ENCODE data around the gene EDA.
A peak's percentile ranks its signal among the peaks of the same experiment; 100 is the strongest.

EDA gene

DNA sequence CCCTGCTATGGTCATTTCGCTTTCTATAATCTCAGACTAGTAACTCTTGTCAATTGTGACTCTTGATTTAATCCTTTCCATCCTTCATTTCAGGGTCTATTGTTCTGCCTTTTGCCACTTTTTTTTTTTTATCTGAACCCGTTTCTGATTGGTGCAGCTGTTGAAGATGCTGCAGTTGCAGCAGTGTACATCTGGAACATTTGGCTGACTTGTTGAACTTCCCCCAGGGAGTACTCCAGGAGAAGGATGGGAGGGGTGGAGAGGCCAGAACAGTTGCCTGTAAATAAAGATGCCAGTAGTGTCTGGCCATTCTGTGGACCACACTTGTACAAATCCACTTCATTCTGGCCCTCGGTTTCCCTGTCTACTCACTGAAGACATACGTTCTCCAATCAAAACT lies 1.0 kb upstream of the EDA start:
- H3K14ac ChIP-seq (ENCODE audit: low read length), result no peak overlapping the region
- no peak overlapping the region for H2BK12ac ChIP-seq (ENCODE audit: low read length)
- no CpG with 5 or more reads among the region's 4 CpGs for WGBS (ENCODE audit: extremely low coverage, insufficient coverage, insufficient read length)
- H3K23ac ChIP-seq (ENCODE audit: low read length), result no peak overlapping the region
- H3K4ac ChIP-seq (ENCODE audit: low read depth, low read length), result no peak overlapping the region
- no peak overlapping the region for H2BK5ac ChIP-seq (ENCODE audit: low read depth, low read length, poor library complexity)
- no peak overlapping the region for H4K8ac ChIP-seq (ENCODE audit: low read depth, low read length)
- no peak for DNase-seq
- H3K27me3 ChIP-seq (ENCODE audit: insufficient read depth, low read length), result no peaks in the 10 kb centered on the region
- H3K4me1 ChIP-seq (ENCODE audit: control insufficient read depth in 1 of 2, insufficient read depth in 2 of 2, low read length in 2 of 2), result peaks cover 0 to 5% of the 10 kb centered on the region in 2 experiments
- no peaks in the 10 kb centered on the region for H3K79me2 ChIP-seq (ENCODE audit: control insufficient read depth, insufficient read depth, low read length, poor library complexity)
- no peak overlapping the region for H3K27ac ChIP-seq (ENCODE audit: low read depth, low read length)
- no peak overlapping the region for H4K91ac ChIP-seq (ENCODE audit: low read depth, low read length)
- no peak overlapping the region for H2BK120ac ChIP-seq (ENCODE audit: insufficient read depth, low read length, poor library complexity)
- H3K9me3 ChIP-seq (ENCODE audit: insufficient read depth, low read depth, low read length), result no peaks in the 10 kb centered on the region
- H2AK5ac ChIP-seq (ENCODE audit: low read length), result no peak overlapping the region
- no peak overlapping the region for H3K9ac ChIP-seq (ENCODE audit: low read length)
- no peak overlapping the region for H3K4me2 ChIP-seq (ENCODE audit: low read length)
- no peak overlapping the region for H3K18ac ChIP-seq (ENCODE audit: low read length)
- H3K79me1 ChIP-seq (ENCODE audit: low read length), result peaks cover 2% of the 10 kb centered on the region
- H2AFZ ChIP-seq (ENCODE audit: insufficient read depth, low read length, poor library complexity), result no peak overlapping the region
- H3K4me3 ChIP-seq (ENCODE audit: low read depth, low read length), result no peak overlapping the region
- no peak overlapping the region for H4K12ac ChIP-seq (ENCODE audit: low read depth, low read length)
- H3K36me3 ChIP-seq (ENCODE audit: control insufficient read depth in 1 of 2, insufficient read depth in 2 of 2, low read length in 2 of 2), result no peaks in the 10 kb centered on the region

DNA sequence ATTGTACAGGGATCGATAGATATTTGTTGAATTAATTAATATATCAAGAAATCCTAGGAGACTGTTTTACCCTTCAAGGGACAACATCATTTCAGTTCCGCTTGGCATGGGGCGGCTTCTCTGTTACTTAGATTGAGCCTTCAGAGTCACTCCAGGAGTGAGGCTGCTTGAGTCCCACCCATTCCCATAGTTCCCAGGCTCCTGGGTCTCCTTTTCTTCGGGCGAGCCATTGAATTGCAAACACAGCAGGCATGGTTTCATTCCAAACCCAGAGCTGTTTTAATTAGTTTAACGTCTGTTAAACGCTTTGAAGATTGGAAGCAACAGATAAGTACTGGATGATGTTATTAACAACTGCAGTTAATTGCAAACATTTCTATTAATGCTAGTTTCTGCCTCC lies 571 bp upstream of the EDA start:
- Histone ChIP-seq H3K79me2 (ENCODE audit: control insufficient read depth, insufficient read depth, low read length, poor library complexity) (no peaks in the 10 kb centered on the region), H2AK5ac (ENCODE audit: low read length) (no peak overlapping the region), H4K91ac (ENCODE audit: low read depth, low read length) (no peak overlapping the region), H2AFZ (ENCODE audit: insufficient read depth, low read length, poor library complexity) (no peak overlapping the region), H3K27ac (ENCODE audit: low read depth, low read length) (no peak overlapping the region), H2BK120ac (ENCODE audit: insufficient read depth, low read length, poor library complexity) (no peak overlapping the region), H4K8ac (ENCODE audit: low read depth, low read length) (no peak overlapping the region), H3K18ac (ENCODE audit: low read length) (no peak overlapping the region), H3K4me3 (ENCODE audit: low read depth, low read length) (no peak overlapping the region), H3K79me1 (ENCODE audit: low read length) (peaks cover 2% of the 10 kb centered on the region), H2BK5ac (ENCODE audit: low read depth, low read length, poor library complexity) (no peak overlapping the region), H3K27me3 (ENCODE audit: insufficient read depth, low read length) (no peaks in the 10 kb centered on the region), H2BK12ac (ENCODE audit: low read length) (no peak overlapping the region), H4K12ac (ENCODE audit: low read depth, low read length) (no peak overlapping the region), H3K4me2 (ENCODE audit: low read length) (peak overlapping the region; percentile 48), H3K14ac (ENCODE audit: low read length) (no peak overlapping the region), H3K4ac (ENCODE audit: low read depth, low read length) (no peak overlapping the region), H3K9ac (ENCODE audit: low read length) (no peak overlapping the region), H3K36me3 (ENCODE audit: control insufficient read depth in 1 of 2, insufficient read depth in 2 of 2, low read length in 2 of 2) (no peaks in the 10 kb centered on the region), H3K23ac (ENCODE audit: low read length) (no peak overlapping the region), H3K4me1 (ENCODE audit: control insufficient read depth in 1 of 2, insufficient read depth in 2 of 2, low read length in 2 of 2) (peaks cover 0 to 5% of the 10 kb centered on the region in 2 experiments), H3K9me3 (ENCODE audit: insufficient read depth, low read depth, low read length) (no peaks in the 10 kb centered on the region)
- WGBS (ENCODE audit: extremely low coverage, insufficient coverage, insufficient read length), result no CpG with 5 or more reads among the region's 7 CpGs
- no peak for DNase-seq

DNA sequence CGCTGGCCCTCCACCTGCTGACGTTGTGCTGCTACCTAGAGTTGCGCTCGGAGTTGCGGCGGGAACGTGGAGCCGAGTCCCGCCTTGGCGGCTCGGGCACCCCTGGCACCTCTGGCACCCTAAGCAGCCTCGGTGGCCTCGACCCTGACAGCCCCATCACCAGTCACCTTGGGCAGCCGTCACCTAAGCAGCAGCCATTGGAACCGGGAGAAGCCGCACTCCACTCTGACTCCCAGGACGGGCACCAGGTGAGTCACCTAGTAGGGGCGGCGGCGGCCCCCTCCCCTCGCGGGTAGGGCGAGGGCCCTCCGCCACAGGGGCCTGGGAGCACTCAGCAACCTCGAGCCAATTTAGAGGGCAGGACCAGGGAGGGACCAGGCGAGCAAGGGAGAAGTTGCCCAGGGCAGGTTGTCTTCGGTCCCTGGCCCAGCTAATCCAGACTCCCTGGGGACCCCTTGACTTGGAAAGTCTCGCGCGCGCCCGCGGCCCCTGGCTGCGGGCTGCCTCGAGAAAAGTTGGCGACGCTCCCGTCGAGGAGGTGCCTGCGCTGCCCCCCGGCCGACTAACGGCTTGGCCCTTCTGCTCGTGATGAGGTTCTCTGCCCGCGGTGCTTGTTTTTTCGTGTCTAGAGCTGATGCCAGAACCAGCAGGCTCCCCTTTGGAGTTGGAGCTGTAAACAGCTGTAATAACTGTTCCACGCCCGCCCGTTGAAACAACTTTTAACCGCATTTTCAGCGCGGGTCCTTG lies 717 bp downstream of the EDA start:
- Histone ChIP-seq H4K91ac (ENCODE audit: low read depth, low read length) (no peak overlapping the region), H3K36me3 (ENCODE audit: control insufficient read depth in 1 of 2, insufficient read depth in 2 of 2, low read length in 2 of 2) (no peaks in the 10 kb centered on the region), H3K9ac (ENCODE audit: low read length) (no peak overlapping the region), H2BK5ac (ENCODE audit: low read depth, low read length, poor library complexity) (no peak overlapping the region), H3K4me3 (ENCODE audit: low read depth, low read length) (peak overlapping the region; percentile 80), H3K4ac (ENCODE audit: low read depth, low read length) (no peak overlapping the region), H3K4me2 (ENCODE audit: low read length) (peak overlapping the region; percentile 88), H2AFZ (ENCODE audit: insufficient read depth, low read length, poor library complexity) (peak overlapping the region; percentile 63), H3K9me3 (ENCODE audit: insufficient read depth, low read depth, low read length) (no peaks in the 10 kb centered on the region), H2AK5ac (ENCODE audit: low read length) (no peak overlapping the region), H3K14ac (ENCODE audit: low read length) (peak overlapping the region; percentile 4), H2BK12ac (ENCODE audit: low read length) (no peak overlapping the region), H3K79me1 (ENCODE audit: low read length) (peaks cover 2% of the 10 kb centered on the region), H3K27ac (ENCODE audit: low read depth, low read length) (no peak overlapping the region), H3K18ac (ENCODE audit: low read length) (no peak overlapping the region), H3K79me2 (ENCODE audit: control insufficient read depth, insufficient read depth, low read length, poor library complexity) (no peaks in the 10 kb centered on the region), H3K4me1 (ENCODE audit: control insufficient read depth in 1 of 2, insufficient read depth in 2 of 2, low read length in 2 of 2) (peaks cover 0 to 5% of the 10 kb centered on the region in 2 experiments), H4K8ac (ENCODE audit: low read depth, low read length) (peak overlapping the region; percentile 38), H4K12ac (ENCODE audit: low read depth, low read length) (no peak overlapping the region), H3K23ac (ENCODE audit: low read length) (no peak overlapping the region), H3K27me3 (ENCODE audit: insufficient read depth, low read length) (no peaks in the 10 kb centered on the region), H2BK120ac (ENCODE audit: insufficient read depth, low read length, poor library complexity) (no peak overlapping the region)
- DNase-seq, result no peak
- no CpG with 5 or more reads among the region's 53 CpGs for WGBS (ENCODE audit: extremely low coverage, insufficient coverage, insufficient read length)

DNA sequence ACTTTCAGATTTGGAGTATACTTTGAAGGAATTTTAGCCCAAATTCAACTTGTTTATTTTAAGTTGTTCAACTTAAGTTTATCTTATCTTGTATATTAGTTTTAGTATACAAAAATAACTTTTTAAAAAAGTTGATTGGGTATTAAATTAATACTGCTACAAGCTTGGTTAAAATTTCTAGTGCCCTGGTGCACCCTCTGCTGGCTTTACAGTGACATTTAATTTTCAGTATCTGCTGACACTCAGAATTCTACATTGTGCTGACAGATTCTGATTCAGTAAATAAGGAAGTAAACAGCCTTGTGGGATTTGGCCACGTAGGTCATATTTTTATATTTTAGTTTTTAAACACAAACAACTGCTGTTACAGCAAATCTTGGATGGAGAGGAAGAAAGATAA lies 2.9 kb downstream of the EDA start:
- Histone ChIP-seq H3K36me3 (ENCODE audit: control insufficient read depth in 1 of 2, insufficient read depth in 2 of 2, low read length in 2 of 2) (no peaks in the 10 kb centered on the region), H3K23ac (ENCODE audit: low read length) (no peak overlapping the region), H4K12ac (ENCODE audit: low read depth, low read length) (no peak overlapping the region), H4K91ac (ENCODE audit: low read depth, low read length) (no peak overlapping the region), H3K27me3 (ENCODE audit: insufficient read depth, low read length) (no peaks in the 10 kb centered on the region), H3K27ac (ENCODE audit: low read depth, low read length) (no peak overlapping the region), H3K9me3 (ENCODE audit: insufficient read depth, low read depth, low read length) (no peaks in the 10 kb centered on the region), H3K14ac (ENCODE audit: low read length) (no peak overlapping the region), H3K79me2 (ENCODE audit: control insufficient read depth, insufficient read depth, low read length, poor library complexity) (no peaks in the 10 kb centered on the region), H2BK120ac (ENCODE audit: insufficient read depth, low read length, poor library complexity) (no peak overlapping the region), H3K18ac (ENCODE audit: low read length) (no peak overlapping the region), H3K79me1 (ENCODE audit: low read length) (peaks cover 2% of the 10 kb centered on the region), H2BK12ac (ENCODE audit: low read length) (no peak overlapping the region), H3K4ac (ENCODE audit: low read depth, low read length) (no peak overlapping the region), H2AFZ (ENCODE audit: insufficient read depth, low read length, poor library complexity) (no peak overlapping the region), H2BK5ac (ENCODE audit: low read depth, low read length, poor library complexity) (no peak overlapping the region), H3K4me1 (ENCODE audit: control insufficient read depth in 1 of 2, insufficient read depth in 2 of 2, low read length in 2 of 2) (peaks cover 0 to 5% of the 10 kb centered on the region in 2 experiments), H4K8ac (ENCODE audit: low read depth, low read length) (no peak overlapping the region), H3K4me3 (ENCODE audit: low read depth, low read length) (no peak overlapping the region), H3K4me2 (ENCODE audit: low read length) (no peak overlapping the region), H3K9ac (ENCODE audit: low read length) (no peak overlapping the region), H2AK5ac (ENCODE audit: low read length) (no peak overlapping the region)
- WGBS (ENCODE audit: extremely low coverage, insufficient coverage, insufficient read length), result no CpG with 5 or more reads among the region's 1 CpG
- peak in 1 of 2 donors; percentile 44 for DNase-seq
